Activated CD4-positive, alpha-beta memory T cell treated with anti-CD3 and anti-CD28 coated beads for 36 hours (primary cell): ENCODE data around the gene KITLG. TPM values are rescaled to one million over a fixed set of nuclear protein-coding genes. Genes with fewer than 3 reads are reported as not detected.

ENCODE experiments used
- CTCF ChIA-PET: fragments of 350-600 bp; sonication (Branson Sonifier 250); formaldehyde crosslinking; loops from one replicate; lab custom pipeline; 2021; ENCODE audit warnings: antibody characterized with exemption, inconsistent platforms; lab: Charles Lee
- POLR2A ChIA-PET: fragments of 350-600 bp; sonication (Branson Sonifier 250); formaldehyde crosslinking; loops from one replicate; lab custom pipeline; 2021; ENCODE audit warnings: antibody characterized with exemption; lab: Charles Lee
- DNase-seq: peaks from one replicate; pipeline ENCODE4 v3.0.0-alpha.2; 2020
- H3K27ac Mint-ChIP-seq: one replicate; pipeline ENCODE4 v1.8.0; 2021; ENCODE audit warnings: mixed read lengths
- H3K27me3 Mint-ChIP-seq: one replicate; pipeline ENCODE4 v1.8.0; 2021; ENCODE audit warnings: mixed read lengths
- H3K36me3 Mint-ChIP-seq: one replicate; pipeline ENCODE4 v1.8.0; 2021; ENCODE audit warnings: mixed read lengths
- H3K4me1 Mint-ChIP-seq: one replicate; pipeline ENCODE4 v1.8.0; 2021; ENCODE audit warnings: low read depth, mixed read lengths
- H3K4me3 Mint-ChIP-seq: one replicate; pipeline ENCODE4 v1.8.0; 2021; ENCODE audit warnings: mild to moderate bottlenecking, mixed read lengths
- H3K9me3 Mint-ChIP-seq: one replicate; pipeline ENCODE4 v1.8.0; 2021; ENCODE audit warnings: mixed read lengths
- intact Hi-C: fragments of 100-400 bp; cut with micrococcal nuclease; formaldehyde crosslinking; loops from one replicate; pipeline ENCODE4 v1.15.1; 2023
- total RNA-seq, 2 experiments: library from RNA; stranded (reverse); gene quantifications; one replicate each; pipeline ENCODE4 v1.2.3, GENCODE V29; 2021

KITLG gene
- total RNA-seq, 2 experiments from 2014 or later, result 0.07 TPM

- no peaks in the 10 kb centered on the region for H3K36me3 Mint-ChIP-seq
- H3K4me1 Mint-ChIP-seq, result no peaks in the 10 kb centered on the region
- CTCF ChIA-PET, result no interaction called here
These were observed 15.4 kb upstream of the KITLG start for GRCh38 chr12:88595697-88596096.

GRCh38 chr12:88594780-88595179 lies 14.5 kb upstream of the KITLG start:
- CTCF ChIA-PET, result no interaction called here
- POLR2A ChIA-PET, result no interaction called here
- no peaks in the 10 kb centered on the region for H3K36me3 Mint-ChIP-seq
- no peak for DNase-seq
- H3K4me1 Mint-ChIP-seq, result no peaks in the 10 kb centered on the region
- H3K27ac Mint-ChIP-seq, result no peak overlapping the region
- no peaks in the 10 kb centered on the region for H3K27me3 Mint-ChIP-seq
- intact Hi-C loops, result no loop called here
- no peaks in the 10 kb centered on the region for H3K9me3 Mint-ChIP-seq
- no peak overlapping the region for H3K4me3 Mint-ChIP-seq

More at GRCh38 chr12:88595697-88596096, 15.4 kb upstream of the KITLG start:
- intact Hi-C loops, result no loop called here
- Mint-ChIP-seq H3K27me3 (no peaks in the 10 kb centered on the region), H3K27ac (no peak overlapping the region), H3K9me3 (no peaks in the 10 kb centered on the region), H3K4me3 (no peak overlapping the region)
- DNase-seq, result no peak
- POLR2A ChIA-PET, result no interaction called here

- ChIA-PET POLR2A (no interaction called here), CTCF (no interaction called here)
- no peak overlapping the region for H3K27ac Mint-ChIP-seq
- H3K36me3 Mint-ChIP-seq, result no peaks in the 10 kb centered on the region
- no peak overlapping the region for H3K4me3 Mint-ChIP-seq
- no peak for DNase-seq
- H3K4me1 Mint-ChIP-seq, result no peaks in the 10 kb centered on the region
- H3K9me3 Mint-ChIP-seq, result peaks cover 10% of the 10 kb centered on the region
- H3K27me3 Mint-ChIP-seq, result no peaks in the 10 kb centered on the region
- intact Hi-C loops, result no loop called here
These were observed 11.1 kb upstream of the KITLG start for GRCh38 chr12:88591343-88591742.

- POLR2A ChIA-PET, result no interaction called here
- intact Hi-C loops, result no loop called here
- H3K27ac Mint-ChIP-seq, result no peak overlapping the region
- DNase-seq, result no peak
- no peaks in the 10 kb centered on the region for H3K27me3 Mint-ChIP-seq
- H3K9me3 Mint-ChIP-seq, result peaks cover 12% of the 10 kb centered on the region
- H3K36me3 Mint-ChIP-seq, result no peaks in the 10 kb centered on the region
- CTCF ChIA-PET, result no interaction called here
- no peaks in the 10 kb centered on the region for H3K4me1 Mint-ChIP-seq
- H3K4me3 Mint-ChIP-seq, result no peak overlapping the region
These were observed 10.6 kb upstream of the KITLG start for GRCh38 chr12:88590851-88591250.

- Mint-ChIP-seq H3K4me3 (no peak overlapping the region), H3K27me3 (peaks cover 9% of the 10 kb centered on the region), H3K4me1 (peaks cover 1% of the 10 kb centered on the region), H3K36me3 (no peaks in the 10 kb centered on the region), H3K27ac (no peak overlapping the region), H3K9me3 (peaks cover 17% of the 10 kb centered on the region)
- intact Hi-C loops, result no loop called here
- ChIA-PET CTCF (no interaction called here), POLR2A (no interaction called here)
- no peak for DNase-seq
These were observed 4.8 kb upstream of the KITLG start for GRCh38 chr12:88585077-88585476.

- ChIA-PET CTCF (no interaction called here), POLR2A (no interaction called here)
- H3K4me1 Mint-ChIP-seq, result peaks cover 8% of the 10 kb centered on the region
- DNase-seq, result no peak
- peak overlapping the region; percentile 49 for H3K4me3 Mint-ChIP-seq
- H3K27ac Mint-ChIP-seq, result no peak overlapping the region
- no peaks in the 10 kb centered on the region for H3K9me3 Mint-ChIP-seq
- intact Hi-C loops, result no loop called here
- no peaks in the 10 kb centered on the region for H3K36me3 Mint-ChIP-seq
- H3K27me3 Mint-ChIP-seq, result peaks cover 32% of the 10 kb centered on the region
These were observed 645 bp downstream of the KITLG start for GRCh38 chr12:88579601-88580050.

GRCh38 chr12:88579161-88579517 lies 1.1 kb downstream of the KITLG start:
- H3K9me3 Mint-ChIP-seq, result no peaks in the 10 kb centered on the region
- peaks cover 33% of the 10 kb centered on the region for H3K27me3 Mint-ChIP-seq
- ChIA-PET POLR2A (no interaction called here), CTCF (no interaction called here)
- no peaks in the 10 kb centered on the region for H3K36me3 Mint-ChIP-seq
- H3K4me3 Mint-ChIP-seq, result peak overlapping the region; percentile 18
- H3K27ac Mint-ChIP-seq, result no peak overlapping the region
- peaks cover 8% of the 10 kb centered on the region for H3K4me1 Mint-ChIP-seq
- intact Hi-C loops, result no loop called here
- no peak for DNase-seq

GRCh38 chr12:88578276-88579160 lies 1.8 kb downstream of the KITLG start:
- intact Hi-C loops, result no loop called here
- no peaks in the 10 kb centered on the region for H3K36me3 Mint-ChIP-seq
- DNase-seq, result no peak
- no peak overlapping the region for H3K27ac Mint-ChIP-seq
- H3K4me1 Mint-ChIP-seq, result peaks cover 8% of the 10 kb centered on the region
- peaks cover 31% of the 10 kb centered on the region for H3K27me3 Mint-ChIP-seq
- H3K4me3 Mint-ChIP-seq, result no peak overlapping the region
- no peaks in the 10 kb centered on the region for H3K9me3 Mint-ChIP-seq
- POLR2A ChIA-PET, result no interaction called here
- CTCF ChIA-PET, result interaction anchor here (0.7 kb wide), 1 partner anchor 415 kb away, joined by 4 read pairs; no protein-coding TSS in a partner anchor

- H3K36me3 Mint-ChIP-seq, result no peaks in the 10 kb centered on the region
- intact Hi-C loops, result no loop called here
- H3K4me1 Mint-ChIP-seq, result peaks cover 8% of the 10 kb centered on the region
- CTCF ChIA-PET, result no interaction called here
- no peak overlapping the region for H3K27ac Mint-ChIP-seq
- no peak overlapping the region for H3K4me3 Mint-ChIP-seq
- H3K9me3 Mint-ChIP-seq, result no peaks in the 10 kb centered on the region
- no peak for DNase-seq
- H3K27me3 Mint-ChIP-seq, result peaks cover 29% of the 10 kb centered on the region
- POLR2A ChIA-PET, result no interaction called here
These were observed 2.7 kb downstream of the KITLG start for GRCh38 chr12:88577537-88577936.

- peaks cover 29% of the 10 kb centered on the region for H3K27me3 Mint-ChIP-seq
- ChIA-PET CTCF (no interaction called here), POLR2A (no interaction called here)
- no peak for DNase-seq
- intact Hi-C loops, result no loop called here
- H3K36me3 Mint-ChIP-seq, result no peaks in the 10 kb centered on the region
- peaks cover 8% of the 10 kb centered on the region for H3K4me1 Mint-ChIP-seq
- H3K4me3 Mint-ChIP-seq, result no peak overlapping the region
- H3K27ac Mint-ChIP-seq, result no peak overlapping the region
- H3K9me3 Mint-ChIP-seq, result no peaks in the 10 kb centered on the region
These were observed 3.4 kb downstream of the KITLG start for GRCh38 chr12:88576866-88577265.

- DNase-seq, result no peak
- CTCF ChIA-PET, result no interaction called here
- Mint-ChIP-seq H3K27me3 (peaks cover 23% of the 10 kb centered on the region), H3K4me1 (peaks cover 8% of the 10 kb centered on the region), H3K9me3 (no peaks in the 10 kb centered on the region), H3K27ac (no peak overlapping the region), H3K4me3 (no peak overlapping the region), H3K36me3 (no peaks in the 10 kb centered on the region)
- intact Hi-C loops, result no loop called here
- POLR2A ChIA-PET, result no interaction called here
These were observed 4.8 kb downstream of the KITLG start for GRCh38 chr12:88575361-88575970.

- H3K4me3 Mint-ChIP-seq, result no peak overlapping the region
- no peaks in the 10 kb centered on the region for H3K36me3 Mint-ChIP-seq
- intact Hi-C loops, result no loop called here
- no peak overlapping the region for H3K27ac Mint-ChIP-seq
- POLR2A ChIA-PET, result no interaction called here
- CTCF ChIA-PET, result no interaction called here
- peaks cover 3% of the 10 kb centered on the region for H3K4me1 Mint-ChIP-seq
- H3K9me3 Mint-ChIP-seq, result no peaks in the 10 kb centered on the region
- H3K27me3 Mint-ChIP-seq, result peaks cover 18% of the 10 kb centered on the region
- DNase-seq, result no peak
These were observed 6.0 kb downstream of the KITLG start for GRCh38 chr12:88574278-88574677.

GRCh38 chr12:88573583-88573982 lies 6.7 kb downstream of the KITLG start:
- ChIA-PET POLR2A (no interaction called here), CTCF (no interaction called here)
- no peak overlapping the region for H3K4me3 Mint-ChIP-seq
- no peak for DNase-seq
- peaks cover 13% of the 10 kb centered on the region for H3K27me3 Mint-ChIP-seq
- no peaks in the 10 kb centered on the region for H3K4me1 Mint-ChIP-seq
- H3K9me3 Mint-ChIP-seq, result no peaks in the 10 kb centered on the region
- H3K27ac Mint-ChIP-seq, result no peak overlapping the region
- intact Hi-C loops, result no loop called here
- H3K36me3 Mint-ChIP-seq, result no peaks in the 10 kb centered on the region
